ENCODE measurements around the gene ADAMTS18. TPM values are rescaled to one million over a fixed set of nuclear protein-coding genes. Genes with fewer than 3 reads are reported as not detected.
"Not testable (repeated sequence)": the region's sequence is repeated elsewhere in the genome, so short reads cannot be mapped to it uniquely, and the experiment has no call there.

Gene ADAMTS18
- total and polyA plus RNA-seq, 7 experiments from 2014 or later: not detected

DNA sequence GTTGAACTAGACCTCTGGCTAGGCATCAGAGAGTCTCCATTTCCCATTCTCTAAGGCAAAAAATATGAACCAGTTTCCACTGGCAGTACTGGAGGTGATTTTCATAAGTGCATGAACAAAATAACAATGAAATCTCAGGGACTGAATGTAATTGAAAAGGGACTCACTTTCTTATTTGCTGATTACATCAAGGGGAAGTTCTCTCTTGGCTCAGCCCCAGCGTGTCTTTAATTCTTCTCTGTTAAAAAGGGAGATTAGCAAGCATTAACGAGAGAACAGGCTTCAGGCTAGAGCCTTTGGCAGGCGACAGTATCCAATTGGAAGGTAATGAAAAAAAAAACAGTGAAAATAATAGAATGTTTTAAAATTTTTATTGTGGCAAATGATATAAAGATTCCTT lies 34.0 kb upstream of the ADAMTS18 start:
- POLR2A ChIA-PET: no interaction called here
- no peak for DNase-seq
- Mint-ChIP-seq H3K27me3 (peaks cover 0 to 28% (median 19%) of the 10 kb centered on the region in 5 donors), H3K27ac (no peak overlapping the region), H3K4me1 (no peaks in the 10 kb centered on the region), H3K4me3 (no peak overlapping the region), H3K9me3 (peaks cover 0 to 2% (median 0%) of the 10 kb centered on the region in 11 donors), H3K36me3 (no peaks in the 10 kb centered on the region)
- CTCF ChIA-PET: no interaction called here
- H3K36me3 ChIP-seq (ENCODE audit: control insufficient read depth in 2 of 3, insufficient read depth in 3 of 3, low read length in 3 of 3): no peaks in the 10 kb centered on the region
- intact Hi-C loops (cut with micrococcal nuclease): no loop called here
- H3K27ac ChIP-seq (ENCODE audit: low read depth, low read length): no peak overlapping the region
- ATAC-seq: no peak
- no peak overlapping the region for H3K4me3 ChIP-seq (ENCODE audit: low read length)
- H3K27me3 ChIP-seq (ENCODE audit: control insufficient read depth in 2 of 2, insufficient read depth in 2 of 2, low read length in 2 of 2): no peaks in the 10 kb centered on the region
- H3K9me3 ChIP-seq (ENCODE audit: control insufficient read depth in 2 of 3, low read length in 3 of 3): no peaks in the 10 kb centered on the region
- no peaks in the 10 kb centered on the region for H3K4me1 ChIP-seq (ENCODE audit: control insufficient read depth in 2 of 2, insufficient read depth in 2 of 2, low read length in 2 of 2)

GRCh38 chr16:77467821-77468335 lies 33.0 kb upstream of the ADAMTS18 start:
- Mint-ChIP-seq H3K4me1 (no peaks in the 10 kb centered on the region), H3K36me3 (no peaks in the 10 kb centered on the region), H3K9me3 (peaks cover 0 to 2% (median 0%) of the 10 kb centered on the region in 11 donors), H3K4me3 (no peak overlapping the region), H3K27me3 (peaks cover 0 to 22% (median 15%) of the 10 kb centered on the region in 5 donors), H3K27ac (no peak overlapping the region)
- Histone ChIP-seq H3K27ac (ENCODE audit: low read depth, low read length) (no peak overlapping the region), H3K27me3 (ENCODE audit: control insufficient read depth in 2 of 2, insufficient read depth in 2 of 2, low read length in 2 of 2) (no peaks in the 10 kb centered on the region), H3K36me3 (ENCODE audit: control insufficient read depth in 2 of 3, insufficient read depth in 3 of 3, low read length in 3 of 3) (no peaks in the 10 kb centered on the region), H3K4me3 (ENCODE audit: low read length) (no peak overlapping the region), H3K4me1 (ENCODE audit: control insufficient read depth in 2 of 2, insufficient read depth in 2 of 2, low read length in 2 of 2) (no peaks in the 10 kb centered on the region), H3K9me3 (ENCODE audit: control insufficient read depth in 2 of 3, low read length in 3 of 3) (no peaks in the 10 kb centered on the region)
- intact Hi-C loops (cut with micrococcal nuclease): no loop called here
- ChIA-PET POLR2A (no interaction called here), CTCF (no interaction called here)
- no peak for ATAC-seq
- no peak for DNase-seq

GRCh38 chr16:77463659-77464058 lies 28.8 kb upstream of the ADAMTS18 start:
- H3K4me3 Mint-ChIP-seq; CTCF ChIA-PET; H3K9me3 Mint-ChIP-seq; H3K27me3 ChIP-seq (ENCODE audit: control insufficient read depth in 2 of 2, insufficient read depth in 2 of 2, low read length in 2 of 2); H3K9me3 ChIP-seq (ENCODE audit: control insufficient read depth in 2 of 3, low read length in 3 of 3); H3K4me1 Mint-ChIP-seq; H3K27ac Mint-ChIP-seq; H3K36me3 ChIP-seq (ENCODE audit: control insufficient read depth in 2 of 3, insufficient read depth in 3 of 3, low read length in 3 of 3); H3K4me3 ChIP-seq (ENCODE audit: low read length); H3K4me1 ChIP-seq (ENCODE audit: control insufficient read depth in 2 of 2, insufficient read depth in 2 of 2, low read length in 2 of 2); DNase-seq; POLR2A ChIA-PET; ATAC-seq; intact Hi-C loops (cut with micrococcal nuclease); H3K27ac ChIP-seq (ENCODE audit: low read depth, low read length); H3K36me3 Mint-ChIP-seq: not testable (repeated sequence)
- H3K27me3 Mint-ChIP-seq: peaks cover 0 to 18% (median 6%) of the 10 kb centered on the region in 5 donors

DNA sequence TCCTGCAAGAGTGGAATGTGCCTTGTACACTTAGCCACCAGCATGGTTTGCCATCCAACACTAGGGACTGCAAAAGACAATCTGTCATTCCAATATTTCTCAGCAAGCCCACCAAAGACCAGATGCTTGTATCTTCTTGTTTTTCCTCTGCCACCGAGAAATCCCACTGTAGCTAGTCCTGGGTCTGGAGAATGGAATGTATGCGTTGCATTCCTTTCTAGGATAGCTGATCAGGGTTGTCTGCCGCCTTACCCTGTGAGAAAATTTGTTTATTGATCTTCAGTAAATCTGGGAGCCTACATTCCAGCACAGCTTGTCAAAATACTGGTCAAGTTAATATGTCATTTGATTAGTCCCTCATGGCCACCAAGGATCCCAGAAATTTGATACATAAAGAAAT lies 28.1 kb upstream of the ADAMTS18 start:
- Mint-ChIP-seq H3K36me3 (no peaks in the 10 kb centered on the region), H3K4me3 (no peak overlapping the region), H3K4me1 (no peaks in the 10 kb centered on the region), H3K27ac (no peak overlapping the region), H3K9me3 (peaks cover 0 to 6% (median 0%) of the 10 kb centered on the region in 11 donors), H3K27me3 (peaks cover 0 to 18% (median 4%) of the 10 kb centered on the region in 5 donors)
- CTCF ChIA-PET: no interaction called here
- no peaks in the 10 kb centered on the region for H3K36me3 ChIP-seq (ENCODE audit: control insufficient read depth in 2 of 3, insufficient read depth in 3 of 3, low read length in 3 of 3)
- H3K27ac ChIP-seq (ENCODE audit: low read depth, low read length): no peak overlapping the region
- no peak overlapping the region for H3K4me3 ChIP-seq (ENCODE audit: low read length)
- no peak for DNase-seq
- H3K4me1 ChIP-seq (ENCODE audit: control insufficient read depth in 2 of 2, insufficient read depth in 2 of 2, low read length in 2 of 2): no peaks in the 10 kb centered on the region
- no peaks in the 10 kb centered on the region for H3K27me3 ChIP-seq (ENCODE audit: control insufficient read depth in 2 of 2, insufficient read depth in 2 of 2, low read length in 2 of 2)
- ATAC-seq: no peak
- intact Hi-C loops (cut with micrococcal nuclease): no loop called here
- no peaks in the 10 kb centered on the region for H3K9me3 ChIP-seq (ENCODE audit: control insufficient read depth in 2 of 3, low read length in 3 of 3)
- POLR2A ChIA-PET: no interaction called here

GRCh38 chr16:77459534-77460254 lies 24.9 kb upstream of the ADAMTS18 start:
- DNase-seq (no peak), ATAC-seq (no peak)
- no peak overlapping the region for H3K4me3 ChIP-seq (ENCODE audit: low read length)
- Mint-ChIP-seq H3K27ac (no peak overlapping the region), H3K36me3 (no peaks in the 10 kb centered on the region), H3K27me3 (peaks cover 0 to 18% (median 0%) of the 10 kb centered on the region in 5 donors), H3K4me3 (no peak overlapping the region), H3K9me3 (peaks cover 0 to 6% (median 0%) of the 10 kb centered on the region in 11 donors), H3K4me1 (no peaks in the 10 kb centered on the region)
- CTCF ChIA-PET: no interaction called here
- no peak overlapping the region for H3K27ac ChIP-seq (ENCODE audit: low read depth, low read length)
- no peaks in the 10 kb centered on the region for H3K36me3 ChIP-seq (ENCODE audit: control insufficient read depth in 2 of 3, insufficient read depth in 3 of 3, low read length in 3 of 3)
- POLR2A ChIA-PET: no interaction called here
- no peaks in the 10 kb centered on the region for H3K4me1 ChIP-seq (ENCODE audit: control insufficient read depth in 2 of 2, insufficient read depth in 2 of 2, low read length in 2 of 2)
- intact Hi-C loops (cut with micrococcal nuclease): no loop called here
- no peaks in the 10 kb centered on the region for H3K27me3 ChIP-seq (ENCODE audit: control insufficient read depth in 2 of 2, insufficient read depth in 2 of 2, low read length in 2 of 2)
- no peaks in the 10 kb centered on the region for H3K9me3 ChIP-seq (ENCODE audit: control insufficient read depth in 2 of 3, low read length in 3 of 3)

DNA sequence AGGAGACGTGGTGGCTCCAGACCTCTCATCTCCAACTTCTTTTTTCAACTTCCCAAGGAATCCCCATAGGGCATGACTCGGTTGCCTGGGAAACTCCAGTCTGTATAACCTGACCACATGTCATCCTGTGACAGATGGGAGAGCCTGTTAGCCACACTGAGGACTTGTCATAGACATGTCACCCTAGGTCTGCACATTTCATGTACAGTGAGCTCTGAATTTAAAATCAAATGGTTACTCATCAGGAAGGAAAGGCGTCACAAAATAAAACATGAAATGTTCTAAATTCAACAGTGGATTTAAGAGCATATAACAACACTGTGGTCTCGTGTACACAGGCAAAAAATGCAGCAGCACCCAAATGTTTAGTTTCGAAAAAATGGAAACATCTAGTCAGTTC lies 22.2 kb upstream of the ADAMTS18 start:
- Histone ChIP-seq H3K27me3 (ENCODE audit: control insufficient read depth in 2 of 2, insufficient read depth in 2 of 2, low read length in 2 of 2) (no peaks in the 10 kb centered on the region), H3K4me3 (ENCODE audit: low read length) (no peak overlapping the region), H3K27ac (ENCODE audit: low read depth, low read length) (no peak overlapping the region), H3K36me3 (ENCODE audit: control insufficient read depth in 2 of 3, insufficient read depth in 3 of 3, low read length in 3 of 3) (no peaks in the 10 kb centered on the region), H3K9me3 (ENCODE audit: control insufficient read depth in 2 of 3, low read length in 3 of 3) (no peaks in the 10 kb centered on the region), H3K4me1 (ENCODE audit: control insufficient read depth in 2 of 2, insufficient read depth in 2 of 2, low read length in 2 of 2) (no peaks in the 10 kb centered on the region)
- ChIA-PET CTCF (no interaction called here), POLR2A (no interaction called here)
- no peak overlapping the region for H3K27ac Mint-ChIP-seq
- H3K36me3 Mint-ChIP-seq: no peaks in the 10 kb centered on the region
- ATAC-seq: no peak
- DNase-seq: no peak
- peaks cover 0 to 18% (median 0%) of the 10 kb centered on the region in 5 donors for H3K27me3 Mint-ChIP-seq
- H3K4me1 Mint-ChIP-seq: no peaks in the 10 kb centered on the region
- no peak overlapping the region for H3K4me3 Mint-ChIP-seq
- intact Hi-C loops (cut with micrococcal nuclease): no loop called here
- H3K9me3 Mint-ChIP-seq: peaks cover 0 to 7% (median 0%) of the 10 kb centered on the region in 11 donors

- H3K9me3 ChIP-seq (ENCODE audit: control insufficient read depth in 2 of 3, low read length in 3 of 3): no peaks in the 10 kb centered on the region
- ChIA-PET POLR2A (no interaction called here), CTCF (no interaction called here)
- H3K27ac ChIP-seq (ENCODE audit: low read depth, low read length): no peak overlapping the region
- intact Hi-C loops (cut with micrococcal nuclease): no loop called here
- H3K27me3 Mint-ChIP-seq: peaks cover 0 to 8% (median 7%) of the 10 kb centered on the region in 5 donors
- H3K36me3 Mint-ChIP-seq: no peaks in the 10 kb centered on the region
- no peak overlapping the region for H3K4me3 ChIP-seq (ENCODE audit: low read length)
- no peaks in the 10 kb centered on the region for H3K27me3 ChIP-seq (ENCODE audit: control insufficient read depth in 2 of 2, insufficient read depth in 2 of 2, low read length in 2 of 2)
- H3K4me3 Mint-ChIP-seq: no peak overlapping the region
- DNase-seq (no peak), ATAC-seq (no peak)
- H3K4me1 ChIP-seq (ENCODE audit: control insufficient read depth in 2 of 2, insufficient read depth in 2 of 2, low read length in 2 of 2): no peaks in the 10 kb centered on the region
- H3K9me3 Mint-ChIP-seq: peaks cover 0 to 8% (median 0%) of the 10 kb centered on the region in 11 donors
- H3K36me3 ChIP-seq (ENCODE audit: control insufficient read depth in 2 of 3, insufficient read depth in 3 of 3, low read length in 3 of 3): no peaks in the 10 kb centered on the region
- no peak overlapping the region for H3K27ac Mint-ChIP-seq
- no peaks in the 10 kb centered on the region for H3K4me1 Mint-ChIP-seq
Observed at GRCh38 chr16:77452243-77452642, 17.4 kb upstream of the ADAMTS18 start.
